ENCODE results near the gene TMEM217.

Gene TMEM217

GRCh38 chr6:37209461-37210205 is 48.3 kb downstream of the TMEM217 start:
- no peak overlapping the region for H3K9ac ChIP-seq (ENCODE audit: low read depth, low read length)
- H3K4me3 ChIP-seq (ENCODE audit: low read depth, low read length), result no peak overlapping the region
- no peaks in the 10 kb centered on the region for H3K9me3 ChIP-seq (ENCODE audit: control insufficient read depth, insufficient read depth, low read length)
- no peaks in the 10 kb centered on the region for H3K27me3 ChIP-seq (ENCODE audit: control insufficient read depth, insufficient read depth, low read length)
- H3K4me1 ChIP-seq (ENCODE audit: control insufficient read depth, insufficient read depth, low read length), result no peaks in the 10 kb centered on the region
- no peak overlapping the region for H3K27ac ChIP-seq (ENCODE audit: low read depth, low read length)
- H3K36me3 ChIP-seq (ENCODE audit: control insufficient read depth, insufficient read depth, low read length), result no peaks in the 10 kb centered on the region

DNA sequence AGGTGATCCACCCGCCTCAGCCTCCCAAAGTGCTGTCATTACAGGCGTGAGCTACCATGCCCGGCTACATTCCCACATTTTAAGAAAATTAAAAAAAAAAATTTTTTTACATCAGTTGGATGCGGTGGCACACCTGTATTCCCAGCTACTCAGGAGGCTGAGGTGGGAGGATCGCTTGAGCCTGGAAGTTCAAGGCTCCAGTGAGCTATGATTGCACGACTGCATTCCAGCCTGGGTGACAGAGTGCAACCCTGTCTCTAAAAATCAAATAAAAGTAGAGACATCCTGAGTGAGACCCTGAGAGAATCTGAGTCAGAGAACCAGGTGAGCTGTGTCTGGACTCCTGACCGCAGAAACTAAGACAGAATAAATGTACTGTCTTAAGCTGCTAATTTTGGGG is 49.2 kb downstream of the TMEM217 start:
- H3K4me3 ChIP-seq (ENCODE audit: low read depth, low read length), result no peak overlapping the region
- no peak overlapping the region for H3K9ac ChIP-seq (ENCODE audit: low read depth, low read length)
- H3K9me3 ChIP-seq (ENCODE audit: control insufficient read depth, insufficient read depth, low read length), result no peaks in the 10 kb centered on the region
- no peaks in the 10 kb centered on the region for H3K36me3 ChIP-seq (ENCODE audit: control insufficient read depth, insufficient read depth, low read length)
- H3K27ac ChIP-seq (ENCODE audit: low read depth, low read length), result no peak overlapping the region
- no peaks in the 10 kb centered on the region for H3K4me1 ChIP-seq (ENCODE audit: control insufficient read depth, insufficient read depth, low read length)
- no peaks in the 10 kb centered on the region for H3K27me3 ChIP-seq (ENCODE audit: control insufficient read depth, insufficient read depth, low read length)

GRCh38 chr6:37207903-37208456 is 50.0 kb downstream of the TMEM217 start:
- Histone ChIP-seq H3K27me3 (ENCODE audit: control insufficient read depth, insufficient read depth, low read length) (no peaks in the 10 kb centered on the region), H3K27ac (ENCODE audit: low read depth, low read length) (no peak overlapping the region), H3K4me1 (ENCODE audit: control insufficient read depth, insufficient read depth, low read length) (no peaks in the 10 kb centered on the region), H3K9me3 (ENCODE audit: control insufficient read depth, insufficient read depth, low read length) (no peaks in the 10 kb centered on the region), H3K4me3 (ENCODE audit: low read depth, low read length) (no peak overlapping the region), H3K36me3 (ENCODE audit: control insufficient read depth, insufficient read depth, low read length) (no peaks in the 10 kb centered on the region), H3K9ac (ENCODE audit: low read depth, low read length) (no peak overlapping the region)

DNA sequence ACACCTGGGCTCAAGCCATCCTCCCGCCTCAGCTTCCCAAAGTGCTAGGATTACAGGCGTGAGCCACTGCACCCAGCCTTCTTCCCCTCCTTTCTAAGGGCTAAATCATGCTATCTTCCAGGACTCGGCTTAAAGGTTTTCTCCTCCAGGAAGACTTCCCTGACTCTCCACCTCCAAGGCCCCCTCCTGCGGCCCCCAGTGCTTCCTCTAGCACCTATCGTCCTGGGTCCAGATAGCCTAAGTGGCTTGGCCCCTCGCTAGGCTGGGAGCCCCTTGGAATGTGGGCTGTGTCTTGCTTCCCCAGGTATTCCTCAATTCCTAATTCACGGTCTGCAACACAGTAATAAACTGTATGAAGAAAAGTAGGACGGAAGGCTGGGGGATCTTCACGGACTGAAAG is 51.3 kb downstream of the TMEM217 start:
- Histone ChIP-seq H3K27ac (ENCODE audit: low read depth, low read length) (no peak overlapping the region), H3K4me3 (ENCODE audit: low read depth, low read length) (no peak overlapping the region), H3K9ac (ENCODE audit: low read depth, low read length) (no peak overlapping the region), H3K36me3 (ENCODE audit: control insufficient read depth, insufficient read depth, low read length) (no peaks in the 10 kb centered on the region), H3K9me3 (ENCODE audit: control insufficient read depth, insufficient read depth, low read length) (no peaks in the 10 kb centered on the region), H3K4me1 (ENCODE audit: control insufficient read depth, insufficient read depth, low read length) (no peaks in the 10 kb centered on the region), H3K27me3 (ENCODE audit: control insufficient read depth, insufficient read depth, low read length) (no peaks in the 10 kb centered on the region)

GRCh38 chr6:37205997-37206340 is 52.0 kb downstream of the TMEM217 start:
- Histone ChIP-seq H3K9me3 (ENCODE audit: control insufficient read depth, insufficient read depth, low read length) (no peaks in the 10 kb centered on the region), H3K36me3 (ENCODE audit: control insufficient read depth, insufficient read depth, low read length) (no peaks in the 10 kb centered on the region), H3K27me3 (ENCODE audit: control insufficient read depth, insufficient read depth, low read length) (no peaks in the 10 kb centered on the region), H3K4me1 (ENCODE audit: control insufficient read depth, insufficient read depth, low read length) (no peaks in the 10 kb centered on the region), H3K27ac (ENCODE audit: low read depth, low read length) (no peak overlapping the region), H3K4me3 (ENCODE audit: low read depth, low read length) (no peak overlapping the region), H3K9ac (ENCODE audit: low read depth, low read length) (no peak overlapping the region)

- H3K4me3 ChIP-seq (ENCODE audit: low read depth, low read length), result no peak overlapping the region
- no peak overlapping the region for H3K9ac ChIP-seq (ENCODE audit: low read depth, low read length)
- no peaks in the 10 kb centered on the region for H3K4me1 ChIP-seq (ENCODE audit: control insufficient read depth, insufficient read depth, low read length)
- no peaks in the 10 kb centered on the region for H3K27me3 ChIP-seq (ENCODE audit: control insufficient read depth, insufficient read depth, low read length)
- no peaks in the 10 kb centered on the region for H3K36me3 ChIP-seq (ENCODE audit: control insufficient read depth, insufficient read depth, low read length)
- H3K27ac ChIP-seq (ENCODE audit: low read depth, low read length), result no peak overlapping the region
- no peaks in the 10 kb centered on the region for H3K9me3 ChIP-seq (ENCODE audit: control insufficient read depth, insufficient read depth, low read length)
Observed at GRCh38 chr6:37205175-37205996, 52.6 kb downstream of the TMEM217 start.

DNA sequence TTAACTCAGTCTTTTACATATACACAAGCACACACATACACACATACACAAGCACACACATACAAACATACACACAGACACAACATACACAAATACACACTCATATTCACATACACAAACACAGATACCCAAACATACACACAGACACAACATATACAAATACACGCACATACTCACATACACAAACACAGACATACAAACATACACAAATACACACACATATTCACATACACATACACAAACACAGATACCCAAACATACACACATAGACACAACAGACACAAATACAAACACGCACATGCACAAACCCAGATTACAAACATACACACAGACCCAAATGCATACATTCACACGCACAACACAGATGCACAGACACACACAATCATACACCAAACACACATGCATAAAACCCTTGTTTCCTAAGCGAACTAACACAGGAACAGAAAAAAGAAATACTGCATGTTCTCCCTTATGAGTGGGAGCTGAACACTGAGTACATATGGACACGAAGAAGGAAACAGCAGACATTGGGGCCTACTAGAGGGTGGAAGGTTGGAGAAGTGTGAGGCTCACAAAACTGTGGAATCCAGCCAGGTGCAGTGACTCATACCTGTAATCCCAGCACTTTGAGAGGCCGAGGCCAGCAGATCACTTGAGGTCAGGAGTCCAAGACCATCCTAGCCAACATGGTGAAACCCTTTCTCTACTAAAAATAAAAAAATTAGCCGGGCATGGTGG is 53.8 kb downstream of the TMEM217 start:
- Histone ChIP-seq H3K9me3 (ENCODE audit: control insufficient read depth, insufficient read depth, low read length) (no peaks in the 10 kb centered on the region), H3K36me3 (ENCODE audit: control insufficient read depth, insufficient read depth, low read length) (no peaks in the 10 kb centered on the region), H3K4me3 (ENCODE audit: low read depth, low read length) (no peak overlapping the region), H3K27me3 (ENCODE audit: control insufficient read depth, insufficient read depth, low read length) (no peaks in the 10 kb centered on the region), H3K27ac (ENCODE audit: low read depth, low read length) (no peak overlapping the region), H3K9ac (ENCODE audit: low read depth, low read length) (no peak overlapping the region), H3K4me1 (ENCODE audit: control insufficient read depth, insufficient read depth, low read length) (no peaks in the 10 kb centered on the region)

DNA sequence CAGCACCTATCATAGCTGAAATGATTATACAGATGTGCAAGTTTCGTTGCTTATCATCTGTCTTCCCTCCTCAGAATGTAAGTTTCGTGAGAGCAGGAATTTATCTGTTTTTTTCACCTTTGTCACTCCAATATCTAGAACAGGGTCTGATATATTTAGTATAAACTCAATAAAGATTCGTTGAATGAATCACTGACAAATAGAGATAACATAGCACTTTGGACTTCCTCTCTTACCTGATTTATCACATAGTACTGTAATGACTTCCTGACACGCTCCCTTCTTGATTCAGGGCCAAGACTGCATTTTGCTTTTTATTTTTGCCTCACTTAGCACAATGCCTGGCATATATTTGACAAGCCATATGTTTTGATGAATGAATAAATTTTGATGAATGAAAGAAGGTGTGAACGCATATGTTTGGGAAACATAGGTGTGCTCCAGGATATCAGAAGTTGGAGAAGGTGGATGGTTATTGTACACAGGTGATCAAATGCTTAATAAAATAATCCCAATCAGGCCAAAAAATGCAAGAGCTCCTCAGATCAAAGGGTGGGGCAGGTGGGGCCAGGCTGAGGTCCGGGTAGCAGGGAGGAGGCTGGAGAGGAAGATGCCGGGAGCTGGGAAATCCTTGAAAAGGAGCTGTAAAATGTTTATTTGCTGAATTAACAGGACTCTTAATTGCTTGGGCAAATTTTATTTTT is 55.0 kb downstream of the TMEM217 start:
- Histone ChIP-seq H3K9me3 (ENCODE audit: control insufficient read depth, insufficient read depth, low read length) (no peaks in the 10 kb centered on the region), H3K36me3 (ENCODE audit: control insufficient read depth, insufficient read depth, low read length) (no peaks in the 10 kb centered on the region), H3K4me3 (ENCODE audit: low read depth, low read length) (no peak overlapping the region), H3K27ac (ENCODE audit: low read depth, low read length) (no peak overlapping the region), H3K27me3 (ENCODE audit: control insufficient read depth, insufficient read depth, low read length) (no peaks in the 10 kb centered on the region), H3K4me1 (ENCODE audit: control insufficient read depth, insufficient read depth, low read length) (no peaks in the 10 kb centered on the region), H3K9ac (ENCODE audit: low read depth, low read length) (no peak overlapping the region)

DNA sequence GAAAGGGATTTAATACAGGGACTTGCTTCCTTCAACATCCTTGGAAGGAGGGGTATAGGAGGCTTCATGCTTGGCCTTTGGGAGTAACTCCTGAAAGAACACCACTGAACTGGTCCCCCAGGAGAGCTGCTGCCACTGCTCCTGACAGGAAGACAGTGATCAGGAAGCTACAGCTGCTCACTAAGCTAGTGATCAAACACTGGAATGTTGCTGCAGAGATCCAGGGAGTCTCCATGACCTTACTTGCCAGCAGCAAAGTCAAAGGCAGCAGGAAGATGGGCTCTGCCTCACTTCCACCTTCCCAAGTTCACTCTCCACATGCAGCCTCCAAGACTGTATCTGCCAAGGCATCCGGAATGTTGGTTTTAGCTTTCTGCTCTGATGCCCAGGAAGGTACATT is 56.2 kb downstream of the TMEM217 start:
- no peaks in the 10 kb centered on the region for H3K4me1 ChIP-seq (ENCODE audit: control insufficient read depth, insufficient read depth, low read length)
- no peak overlapping the region for H3K4me3 ChIP-seq (ENCODE audit: low read depth, low read length)
- H3K9me3 ChIP-seq (ENCODE audit: control insufficient read depth, insufficient read depth, low read length), result no peaks in the 10 kb centered on the region
- H3K27me3 ChIP-seq (ENCODE audit: control insufficient read depth, insufficient read depth, low read length), result no peaks in the 10 kb centered on the region
- no peak overlapping the region for H3K9ac ChIP-seq (ENCODE audit: low read depth, low read length)
- H3K27ac ChIP-seq (ENCODE audit: low read depth, low read length), result no peak overlapping the region
- no peaks in the 10 kb centered on the region for H3K36me3 ChIP-seq (ENCODE audit: control insufficient read depth, insufficient read depth, low read length)

DNA sequence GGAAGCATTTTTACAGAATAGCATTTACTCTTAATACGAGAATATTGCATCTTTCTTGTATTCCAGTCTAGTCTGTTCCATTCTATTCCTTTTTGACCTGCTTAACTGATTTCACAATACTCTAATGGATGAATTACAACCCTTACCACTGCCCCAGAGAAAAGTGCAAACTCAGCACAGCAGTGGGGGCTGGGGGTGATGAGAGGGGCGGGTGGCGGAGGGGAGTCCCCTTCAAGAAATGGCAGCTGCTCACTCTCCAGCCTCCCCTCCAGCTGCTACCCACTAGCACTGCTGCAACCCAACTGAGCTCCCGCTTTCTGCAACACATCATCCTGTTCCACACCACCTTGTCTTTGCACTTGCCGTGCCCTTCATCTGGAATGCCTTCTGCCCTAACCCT is 57.9 kb downstream of the TMEM217 start:
- Histone ChIP-seq H3K4me3 (ENCODE audit: low read depth, low read length) (no peak overlapping the region), H3K9ac (ENCODE audit: low read depth, low read length) (no peak overlapping the region), H3K9me3 (ENCODE audit: control insufficient read depth, insufficient read depth, low read length) (no peaks in the 10 kb centered on the region), H3K36me3 (ENCODE audit: control insufficient read depth, insufficient read depth, low read length) (no peaks in the 10 kb centered on the region), H3K27ac (ENCODE audit: low read depth, low read length) (no peak overlapping the region), H3K4me1 (ENCODE audit: control insufficient read depth, insufficient read depth, low read length) (no peaks in the 10 kb centered on the region), H3K27me3 (ENCODE audit: control insufficient read depth, insufficient read depth, low read length) (no peaks in the 10 kb centered on the region)
